Measurements from ENCODE around the gene ZMYND15.

DNA sequence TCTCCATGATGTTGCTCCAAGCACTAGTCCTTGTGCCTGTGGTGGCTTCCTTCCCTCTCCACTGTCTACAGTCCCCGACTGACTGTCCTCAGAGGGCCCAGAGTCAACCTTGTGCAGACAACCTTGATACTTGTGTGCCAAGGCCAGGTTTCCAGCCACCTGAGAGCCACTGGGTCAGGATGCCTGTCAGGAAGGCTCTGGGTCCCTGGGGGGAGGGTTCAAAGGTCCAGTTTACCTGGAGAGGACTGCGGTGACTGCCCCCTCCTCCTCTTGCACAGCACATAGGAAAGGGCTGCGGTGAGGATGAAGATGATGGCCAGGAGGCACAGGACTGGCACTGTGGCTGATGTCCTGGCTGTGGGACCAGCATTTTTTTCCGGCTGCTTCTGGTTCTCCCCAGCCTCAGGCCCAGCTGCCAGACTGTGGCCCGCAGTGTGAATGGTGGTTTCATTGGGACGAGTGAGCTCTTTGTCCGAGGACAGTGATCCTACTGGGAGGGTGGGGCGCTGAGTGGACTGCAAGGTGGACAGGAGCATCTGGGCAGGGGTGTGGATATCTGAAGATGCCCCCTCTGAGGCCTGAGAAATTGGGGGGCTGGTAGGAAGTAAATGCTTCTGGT lies 4.7 kb upstream of the ZMYND15 start:
- no peak for TF ChIP-seq GLIS3 (CRISPR knock-in tag; IDR thresholded peaks at IDR 0.05)
- no peak for TF ChIP-seq BACH2 (CRISPR knock-in tag; IDR thresholded peaks at IDR 0.05; ENCODE audit: borderline replicate concordance)
- TF ChIP-seq, protein P1, sequence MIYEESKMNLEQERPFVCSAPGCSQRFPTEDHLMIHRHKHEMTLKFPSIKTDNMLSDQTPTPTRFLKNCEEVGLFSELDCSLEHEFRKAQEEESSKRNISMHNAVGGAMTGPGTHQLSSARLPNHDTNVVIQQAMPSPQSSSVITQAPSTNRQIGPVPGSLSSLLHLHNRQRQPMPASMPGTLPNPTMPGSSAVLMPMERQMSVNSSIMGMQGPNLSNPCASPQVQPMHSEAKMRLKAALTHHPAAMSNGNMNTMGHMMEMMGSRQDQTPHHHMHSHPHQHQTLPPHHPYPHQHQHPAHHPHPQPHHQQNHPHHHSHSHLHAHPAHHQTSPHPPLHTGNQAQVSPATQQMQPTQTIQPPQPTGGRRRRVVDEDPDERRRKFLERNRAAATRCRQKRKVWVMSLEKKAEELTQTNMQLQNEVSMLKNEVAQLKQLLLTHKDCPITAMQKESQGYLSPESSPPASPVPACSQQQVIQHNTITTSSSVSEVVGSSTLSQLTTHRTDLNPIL (CRISPR knock-in tag; IDR thresholded peaks at IDR 0.05; ENCODE audit: low read depth): no peak
- TF ChIP-seq ARNTL (CRISPR knock-in tag; IDR thresholded peaks at IDR 0.05; ENCODE audit: borderline replicate concordance, low read depth): no peak
- no peak for TF ChIP-seq ISL1 (CRISPR knock-in tag; IDR thresholded peaks at IDR 0.05)
- TF ChIP-seq, protein P2, sequence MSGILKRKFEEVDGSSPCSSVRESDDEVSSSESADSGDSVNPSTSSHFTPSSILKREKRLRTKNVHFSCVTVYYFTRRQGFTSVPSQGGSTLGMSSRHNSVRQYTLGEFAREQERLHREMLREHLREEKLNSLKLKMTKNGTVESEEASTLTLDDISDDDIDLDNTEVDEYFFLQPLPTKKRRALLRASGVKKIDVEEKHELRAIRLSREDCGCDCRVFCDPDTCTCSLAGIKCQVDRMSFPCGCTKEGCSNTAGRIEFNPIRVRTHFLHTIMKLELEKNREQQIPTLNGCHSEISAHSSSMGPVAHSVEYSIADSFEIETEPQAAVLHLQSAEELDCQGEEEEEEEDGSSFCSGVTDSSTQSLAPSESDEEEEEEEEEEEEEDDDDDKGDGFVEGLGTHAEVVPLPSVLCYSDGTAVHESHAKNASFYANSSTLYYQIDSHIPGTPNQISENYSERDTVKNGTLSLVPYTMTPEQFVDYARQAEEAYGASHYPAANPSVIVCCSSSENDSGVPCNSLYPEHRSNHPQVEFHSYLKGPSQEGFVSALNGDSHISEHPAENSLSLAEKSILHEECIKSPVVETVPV (CRISPR knock-in tag; IDR thresholded peaks at IDR 0.05): no peak
- TF ChIP-seq PPARA (CRISPR knock-in tag; IDR thresholded peaks at IDR 0.05; ENCODE audit: borderline replicate concordance): no peak
- TF ChIP-seq ZFP30 (CRISPR knock-in tag; IDR thresholded peaks at IDR 0.05): no peak

All from SK-N-SH treated with all-trans-retinoic acid at 6 μM for 48 hours (cell line).